ENCODE results near the gene SORBS1.
"Not testable (repeated sequence)": the region's sequence is repeated elsewhere in the genome, so short reads cannot be mapped to it uniquely, and the experiment has no call there.

SORBS1 gene

DNA sequence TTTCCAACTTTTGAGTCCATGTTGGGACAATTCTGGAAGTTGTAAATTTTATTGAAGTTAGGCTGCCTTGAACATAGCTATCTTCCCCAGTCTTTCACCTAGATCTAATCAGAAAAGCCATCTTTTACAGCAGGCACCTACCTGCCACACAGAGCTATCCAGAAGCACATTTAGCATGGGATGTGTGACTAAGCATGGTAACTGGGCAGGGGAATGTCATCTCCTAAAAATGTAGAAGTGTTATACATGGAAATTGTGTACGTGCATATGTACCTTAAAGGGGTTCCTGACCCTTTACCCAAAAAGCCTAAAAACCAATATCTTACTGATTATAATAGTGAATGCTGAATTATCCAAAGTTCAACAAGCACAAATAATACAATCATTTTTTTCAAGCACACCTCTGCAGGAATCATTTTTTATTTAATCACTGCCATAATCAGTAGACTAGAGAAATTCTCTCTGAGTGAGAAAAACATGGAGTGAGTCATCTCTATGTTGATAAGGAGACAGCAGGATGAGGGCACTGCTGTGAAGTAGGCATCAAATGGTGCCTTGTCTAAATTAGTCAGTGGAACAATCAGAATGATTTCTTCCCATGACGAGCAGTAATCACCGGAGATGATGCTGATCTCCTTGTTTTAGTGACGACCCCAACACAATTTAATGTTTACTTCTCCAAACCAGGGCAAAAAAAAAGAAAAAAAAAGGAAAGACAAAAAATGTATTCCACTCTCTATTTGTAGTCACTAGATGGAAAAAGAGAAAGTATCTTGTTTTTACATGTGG lies 75.9 kb downstream of the SORBS1 start:
- DNase-seq (ENCODE audit: low read depth, low spot score): no peak

DNA sequence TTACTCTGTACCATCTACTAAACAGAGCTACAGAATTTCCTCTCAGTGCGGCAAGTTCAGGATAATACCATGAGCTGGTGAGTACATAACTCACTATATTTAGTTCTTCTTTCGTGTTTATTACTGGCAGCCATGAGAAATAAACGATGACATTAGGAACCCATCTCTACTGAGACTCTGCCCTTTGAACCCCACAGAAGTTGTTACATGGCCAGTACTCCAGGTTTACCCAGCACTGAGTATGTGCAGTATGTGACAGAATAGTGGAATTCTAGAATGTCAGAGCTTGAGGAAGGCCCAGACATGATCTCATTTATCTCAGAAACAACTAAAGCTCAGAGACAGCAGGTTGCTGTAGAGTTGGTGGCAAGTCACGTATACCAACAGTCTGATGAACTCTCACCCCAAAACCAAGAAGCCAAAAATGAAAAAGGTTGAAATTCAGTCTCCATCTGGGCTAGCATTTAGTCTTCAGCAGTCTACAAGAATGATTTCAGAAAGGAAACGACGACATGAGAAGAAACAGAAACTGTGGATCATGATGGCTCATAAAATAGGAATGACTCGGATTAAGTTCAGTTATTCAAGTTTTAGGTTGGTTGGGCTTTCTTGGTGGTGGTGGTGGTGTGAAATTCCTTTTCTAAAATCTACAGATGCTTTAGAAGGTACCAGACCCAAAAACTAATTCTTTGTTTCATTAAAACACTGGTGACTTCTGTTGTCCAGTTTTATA lies 78.5 kb downstream of the SORBS1 start:
- no peak for DNase-seq (ENCODE audit: low read depth, low spot score)

DNA sequence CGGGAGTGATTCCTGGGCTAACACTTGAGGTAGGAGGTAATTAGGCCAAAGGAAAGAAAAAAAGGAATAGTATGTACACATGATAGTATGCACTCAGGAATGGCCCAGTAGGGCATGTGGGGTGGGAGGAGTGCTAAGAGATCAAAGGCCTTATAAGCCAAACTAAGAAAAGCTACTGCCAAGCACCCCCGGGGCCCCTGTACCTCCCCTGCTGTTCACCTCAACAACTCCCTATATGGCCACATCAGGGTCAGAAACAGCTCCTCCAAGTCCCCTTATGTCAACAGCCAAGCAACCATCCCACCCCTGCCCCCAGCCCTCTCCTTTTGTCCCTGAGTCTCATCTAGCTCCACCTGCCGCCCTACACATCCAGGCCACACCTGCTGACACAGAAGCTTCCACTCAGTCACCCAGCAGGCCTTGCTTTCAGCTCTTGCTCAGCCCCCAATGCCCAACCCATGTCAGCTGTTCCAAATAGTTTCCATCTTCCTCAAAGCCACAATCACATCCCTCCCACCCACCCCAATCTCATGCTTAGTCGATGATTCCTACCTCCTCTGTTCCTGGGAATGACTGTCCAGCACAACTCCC lies 80.2 kb downstream of the SORBS1 start:
- DNase-seq (ENCODE audit: low read depth, low spot score): peak; percentile 84

DNA sequence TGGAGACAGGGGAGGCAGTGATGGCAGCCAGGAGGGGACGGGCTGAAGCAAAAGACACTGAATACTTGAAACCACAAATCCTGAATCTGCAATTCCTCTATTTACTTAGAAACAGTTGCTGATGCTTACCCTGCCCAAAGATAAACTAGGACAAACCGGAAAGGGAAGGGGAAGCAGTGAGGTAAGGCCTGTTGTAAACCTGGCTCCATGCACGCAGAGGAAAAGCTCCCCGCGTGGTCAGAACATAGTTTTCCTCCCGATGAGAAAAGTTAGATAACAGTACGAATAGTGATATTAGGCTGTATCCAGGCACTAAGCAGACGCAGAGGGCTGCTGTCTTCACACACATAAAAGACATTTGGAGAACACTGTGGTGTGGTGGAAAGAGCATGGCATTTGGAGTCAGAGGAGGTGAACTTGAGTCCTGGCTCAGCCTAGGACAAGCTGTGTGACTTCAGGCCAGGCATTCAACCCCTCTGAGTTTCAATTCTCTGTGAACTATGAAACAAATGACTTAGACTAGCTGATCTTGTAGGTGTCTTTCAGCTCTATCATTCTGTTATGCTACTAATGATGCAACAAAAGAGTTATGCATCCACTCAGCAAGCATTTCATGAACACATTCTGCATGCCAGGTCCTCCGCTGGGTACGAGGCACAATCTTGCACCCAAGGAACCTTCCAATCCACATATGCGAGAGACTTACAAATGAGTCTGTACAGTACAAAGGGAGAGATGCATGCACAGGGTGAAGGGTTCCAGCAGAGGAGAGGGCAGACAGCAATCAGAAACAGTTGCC lies 80.9 kb downstream of the SORBS1 start:
- peak; percentile 47 for DNase-seq (ENCODE audit: low read depth, low spot score)

DNA sequence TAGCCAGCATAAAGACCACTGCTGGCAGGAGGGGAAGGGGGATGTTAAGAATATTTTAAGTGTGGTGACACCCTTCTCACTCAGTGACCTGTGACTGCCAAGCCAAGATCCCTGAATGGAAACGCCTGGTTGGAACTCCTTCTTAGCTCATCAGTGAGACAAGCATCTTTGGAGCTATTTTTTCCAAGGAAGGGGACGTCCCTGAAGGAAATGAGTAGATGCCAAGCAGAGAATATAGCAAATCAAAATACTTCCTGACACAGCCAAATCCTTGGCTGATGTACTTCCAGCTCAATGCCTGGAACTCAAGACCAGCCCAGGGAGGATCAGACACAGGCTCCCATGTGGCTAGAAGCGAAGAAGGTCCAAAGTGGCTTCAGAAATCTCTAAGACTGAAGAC lies 82.2 kb downstream of the SORBS1 start:
- no peak for DNase-seq (ENCODE audit: low read depth, low spot score)

DNA sequence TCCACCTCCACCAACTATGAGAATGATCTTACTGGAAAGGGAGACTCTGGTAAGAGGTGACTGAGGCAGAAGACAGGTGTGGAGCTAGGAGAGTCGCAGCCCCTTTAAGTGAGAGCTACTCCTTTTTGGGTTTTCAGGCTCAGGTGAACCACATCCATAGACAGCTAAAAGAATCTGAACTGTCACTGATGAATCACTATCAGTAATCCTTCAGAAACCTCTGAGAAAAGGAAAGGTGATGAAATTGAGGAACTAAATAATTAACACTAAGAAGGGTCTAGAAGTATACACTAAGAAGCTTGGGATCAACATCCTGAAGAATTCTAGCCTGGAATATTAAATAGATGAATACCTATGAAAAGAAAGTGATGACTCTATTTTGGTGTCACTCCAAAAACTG lies 83.0 kb downstream of the SORBS1 start:
- DNase-seq (ENCODE audit: low read depth, low spot score): no peak

DNA sequence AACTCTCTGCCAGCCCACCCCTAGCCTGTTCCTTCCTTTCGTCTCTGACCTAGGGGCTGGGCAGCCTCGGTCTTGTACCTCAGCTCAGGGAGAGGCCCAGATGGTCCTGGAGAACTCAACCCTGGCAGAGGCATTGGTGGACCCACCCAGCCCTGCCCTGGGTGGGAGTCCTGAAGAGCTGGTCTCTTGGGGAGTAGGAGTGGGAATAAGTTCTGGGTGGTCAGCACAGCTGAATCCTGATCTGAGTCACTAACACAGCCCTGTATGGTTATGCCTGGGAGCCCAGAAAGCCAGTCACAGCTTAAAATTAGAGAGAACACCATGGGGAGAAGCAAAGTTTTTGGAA lies 84.0 kb downstream of the SORBS1 start:
- no peak for DNase-seq (ENCODE audit: low read depth, low spot score)

DNA sequence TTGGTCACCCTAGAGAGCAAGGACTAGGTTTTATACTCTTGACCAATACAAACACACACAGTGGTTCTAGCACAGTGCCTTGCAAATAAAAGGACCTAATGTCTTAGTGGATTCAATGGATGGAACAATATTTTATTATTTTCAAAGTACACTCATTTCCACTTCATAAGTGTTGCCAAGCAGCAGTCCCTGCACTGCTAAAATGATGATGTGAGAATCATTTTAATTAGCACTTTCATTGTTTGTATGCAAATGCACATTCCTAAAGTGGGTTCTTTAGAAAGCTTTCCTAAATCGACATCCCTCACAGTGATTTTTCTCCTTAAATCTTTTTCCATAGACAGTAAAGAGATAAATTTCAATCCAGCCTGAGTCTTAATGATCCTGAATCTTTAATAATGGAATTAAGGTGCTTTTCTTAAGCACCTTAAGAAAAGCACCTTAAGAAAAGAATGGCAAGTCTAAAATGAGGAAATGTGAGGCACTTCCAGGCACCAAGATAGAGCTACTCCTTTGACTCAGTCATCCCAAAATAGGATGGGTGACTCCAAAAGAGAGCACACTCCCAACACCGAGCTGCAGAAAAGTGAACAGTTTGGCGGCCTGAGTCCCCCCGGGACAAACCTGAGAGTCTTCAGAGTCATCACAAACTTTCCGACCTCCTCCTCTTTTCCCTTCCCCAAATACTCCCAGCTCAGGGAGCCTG lies 84.5 kb downstream of the SORBS1 start:
- DNase-seq (ENCODE audit: low read depth, low spot score): no peak

DNA sequence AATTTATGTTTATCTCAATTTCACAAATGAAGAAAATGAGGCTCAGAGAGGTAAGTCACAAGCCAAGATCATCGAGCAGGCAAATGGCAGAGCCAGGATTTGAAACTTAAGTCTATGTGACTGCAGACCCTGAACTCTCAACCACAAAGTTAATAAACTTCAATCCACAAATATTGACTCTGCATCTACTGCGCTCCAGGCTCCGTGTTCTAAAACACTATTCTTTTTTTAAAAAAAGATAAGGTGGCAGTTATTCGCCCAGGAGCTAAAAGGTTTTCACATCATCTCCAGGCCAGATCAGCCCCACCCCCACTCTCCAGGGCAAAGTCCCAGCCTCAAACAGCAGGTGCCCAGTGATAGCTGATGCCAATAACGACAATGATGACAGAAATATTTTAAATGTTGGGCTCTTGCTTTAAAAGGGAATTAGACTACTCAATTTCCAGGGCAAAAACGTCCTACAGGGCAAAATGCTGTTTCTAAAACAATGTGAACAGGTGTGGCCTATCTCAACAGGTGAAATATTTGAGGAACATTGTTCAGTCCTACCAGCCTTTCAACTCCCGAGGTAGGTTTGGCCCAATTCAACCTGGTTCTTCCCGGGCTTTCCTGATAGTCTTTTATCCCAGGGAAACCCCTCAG lies 85.2 kb downstream of the SORBS1 start:
- no peak for DNase-seq (ENCODE audit: low read depth, low spot score)

DNA sequence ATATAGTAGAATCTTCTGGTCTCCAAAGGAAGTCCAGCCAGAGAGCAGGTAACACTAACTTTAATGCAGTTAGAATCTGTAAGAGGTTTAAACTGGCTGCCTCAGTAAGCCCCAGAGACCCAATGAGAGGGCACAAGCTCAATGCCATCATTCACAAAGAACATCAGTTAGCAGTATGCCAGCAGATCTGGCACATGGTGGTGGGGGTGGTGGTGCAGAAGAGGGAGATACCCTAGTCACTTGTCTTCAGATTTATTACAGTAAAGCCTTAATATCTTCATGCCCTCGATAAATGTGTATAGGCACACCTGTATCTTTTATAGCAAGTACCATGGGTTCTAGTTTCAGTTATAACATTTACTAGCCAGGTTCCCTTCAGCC lies 86.2 kb downstream of the SORBS1 start:
- no peak for DNase-seq (ENCODE audit: low read depth, low spot score)

DNA sequence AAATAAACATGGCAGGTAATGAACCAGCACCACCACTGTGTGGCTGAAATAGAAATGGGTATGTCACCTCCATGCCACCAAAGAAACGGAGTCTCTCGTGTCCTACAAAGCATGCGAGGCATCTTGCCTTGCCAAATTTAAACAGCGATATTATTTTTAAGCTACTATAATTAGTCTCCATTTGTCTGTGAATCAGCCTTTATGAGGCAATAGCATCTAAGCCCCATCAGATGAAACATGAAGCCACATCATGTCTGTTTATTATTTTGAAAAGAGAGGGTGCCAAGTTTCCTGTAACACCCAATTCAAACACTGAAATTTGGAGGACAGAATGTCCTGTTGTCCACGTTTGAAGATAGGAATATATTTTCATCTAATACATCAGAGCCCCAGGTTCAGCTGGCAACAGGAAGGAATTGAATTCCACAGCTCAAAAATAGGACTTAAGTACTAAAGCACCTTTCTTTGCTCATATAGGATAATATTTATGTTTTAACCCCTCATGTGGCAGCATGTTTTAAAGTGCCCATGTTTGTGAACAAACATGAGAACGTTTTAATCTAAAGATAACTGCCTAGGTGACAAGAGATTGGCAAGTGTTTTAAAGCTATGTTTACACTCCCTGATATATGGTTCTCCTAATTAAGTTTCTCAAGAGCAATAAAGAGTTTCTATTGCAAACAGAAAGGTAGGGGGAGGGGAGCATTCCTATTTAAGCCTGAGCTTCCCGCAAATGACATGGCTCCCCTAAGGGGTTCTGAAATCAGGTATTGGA lies 86.8 kb downstream of the SORBS1 start:
- DNase-seq (ENCODE audit: low read depth, low spot score): no peak

DNA sequence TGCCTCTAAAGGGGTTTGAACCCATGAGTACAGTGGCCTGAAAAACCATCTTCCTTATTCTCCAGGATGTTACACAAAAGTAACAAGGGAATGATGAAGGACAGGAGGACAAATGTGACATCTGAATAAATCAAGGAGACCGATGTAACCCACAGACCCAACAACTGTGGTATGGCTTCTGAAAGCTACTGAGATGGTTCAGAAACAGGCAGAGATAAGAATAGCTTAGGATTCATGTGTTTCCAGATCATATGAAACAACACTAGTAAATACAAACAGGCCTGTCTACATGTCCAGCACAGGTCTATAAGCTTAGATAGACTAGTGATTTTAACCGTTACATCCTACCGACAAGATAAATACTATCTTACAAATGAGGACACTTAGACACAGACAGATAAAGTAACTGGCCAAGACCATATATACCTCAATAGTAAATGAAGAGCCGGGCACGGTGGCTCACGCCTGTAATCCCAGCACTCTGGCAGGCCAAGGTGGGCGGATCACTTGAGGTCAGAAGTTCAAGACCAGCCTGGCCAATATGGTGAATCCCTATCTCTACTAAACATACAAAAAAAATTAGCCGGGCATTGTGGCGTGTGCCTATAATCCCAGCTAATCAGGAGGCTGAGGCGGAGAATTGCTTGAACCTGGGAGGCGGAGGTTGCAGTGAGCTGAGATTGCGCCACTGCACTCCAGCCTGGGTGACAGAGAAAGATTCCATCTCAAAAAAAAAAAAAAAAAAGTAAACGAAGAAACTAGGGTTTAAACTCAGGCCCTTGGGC lies 88.7 kb downstream of the SORBS1 start:
- no peak for DNase-seq (ENCODE audit: low read depth, low spot score)

DNA sequence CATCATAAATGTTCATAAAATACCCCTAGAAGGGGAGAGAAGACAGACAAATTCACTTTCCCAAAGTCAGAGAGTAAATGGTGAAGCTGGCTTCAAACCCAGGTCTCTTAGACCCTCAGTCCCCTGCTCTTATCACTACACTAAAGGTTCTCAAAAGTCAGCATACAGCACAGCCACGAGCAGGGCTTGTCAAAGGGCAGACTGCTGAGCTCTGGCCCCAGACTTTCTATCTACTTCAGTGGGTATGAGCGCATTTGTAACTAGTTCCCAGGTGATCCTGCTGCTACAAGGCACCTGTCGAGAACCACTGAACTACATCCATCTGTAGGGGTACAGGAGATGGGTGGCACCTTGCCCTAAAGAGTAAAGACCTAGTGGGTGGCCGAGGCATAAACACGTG lies 91.5 kb downstream of the SORBS1 start:
- DNase-seq (ENCODE audit: low read depth, low spot score): no peak

DNA sequence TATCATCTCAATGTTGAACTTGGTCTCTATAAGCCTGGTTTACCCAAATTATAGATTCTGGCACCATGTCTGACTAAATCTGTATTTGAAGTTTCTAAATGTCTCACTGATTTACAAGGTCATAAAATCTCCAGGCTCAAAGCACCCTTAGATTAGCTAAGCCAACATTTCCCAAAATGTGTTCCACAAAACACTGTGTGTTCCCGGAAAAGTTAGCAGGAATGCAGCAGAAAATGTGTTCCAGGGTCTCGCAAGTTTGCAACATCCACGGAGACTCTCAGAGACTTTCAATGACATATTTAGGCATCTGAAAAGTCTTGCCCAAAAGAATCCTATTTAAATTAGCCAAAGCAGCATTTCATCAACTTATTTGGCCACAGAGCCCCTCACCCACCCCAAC lies 91.9 kb downstream of the SORBS1 start:
- no peak for DNase-seq (ENCODE audit: low read depth, low spot score)

DNA sequence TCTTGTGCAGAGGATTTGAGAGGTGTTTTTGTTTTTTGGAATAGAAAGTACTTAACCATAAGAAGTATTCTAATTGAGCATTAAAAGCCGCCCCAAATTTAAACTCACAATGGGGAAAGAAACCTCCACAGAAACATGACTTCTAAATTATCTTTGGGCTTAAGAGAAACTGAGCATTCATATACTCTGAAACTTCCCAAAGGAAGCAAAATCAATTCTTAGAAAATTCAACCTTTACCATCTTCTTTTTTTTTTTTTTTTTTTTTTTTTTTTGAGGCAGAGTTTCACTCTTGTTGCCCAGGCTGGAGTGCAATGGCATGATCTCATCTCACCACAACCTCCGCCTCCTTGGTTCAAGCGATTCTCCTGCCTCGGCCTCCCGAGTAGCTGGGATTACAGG lies 93.5 kb downstream of the SORBS1 start:
- DNase-seq (ENCODE audit: low read depth, low spot score): not testable (repeated sequence)

DNA sequence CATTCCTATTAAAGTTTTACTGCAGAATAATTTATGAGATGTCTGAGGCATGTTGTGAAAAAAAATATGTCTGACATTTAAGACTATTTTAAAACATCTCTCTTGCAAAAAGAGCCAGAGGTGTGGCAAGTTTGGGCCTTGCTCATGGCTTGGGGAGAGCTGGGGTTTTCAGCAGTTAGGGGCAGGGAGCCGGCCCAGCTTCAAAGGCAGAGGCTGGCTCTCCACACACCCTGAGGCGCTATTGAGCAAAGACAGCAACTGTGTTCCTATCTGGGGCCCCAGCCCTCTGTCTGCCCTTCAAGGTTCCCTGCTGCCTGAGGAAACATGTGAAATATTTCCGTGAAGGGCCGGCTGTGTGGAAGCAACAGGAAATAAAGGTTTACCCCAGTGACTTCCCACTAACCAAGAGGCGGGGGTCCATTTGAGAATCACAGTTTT lies 94.0 kb downstream of the SORBS1 start:
- DNase-seq (ENCODE audit: low read depth, low spot score): peak; percentile 94

DNA sequence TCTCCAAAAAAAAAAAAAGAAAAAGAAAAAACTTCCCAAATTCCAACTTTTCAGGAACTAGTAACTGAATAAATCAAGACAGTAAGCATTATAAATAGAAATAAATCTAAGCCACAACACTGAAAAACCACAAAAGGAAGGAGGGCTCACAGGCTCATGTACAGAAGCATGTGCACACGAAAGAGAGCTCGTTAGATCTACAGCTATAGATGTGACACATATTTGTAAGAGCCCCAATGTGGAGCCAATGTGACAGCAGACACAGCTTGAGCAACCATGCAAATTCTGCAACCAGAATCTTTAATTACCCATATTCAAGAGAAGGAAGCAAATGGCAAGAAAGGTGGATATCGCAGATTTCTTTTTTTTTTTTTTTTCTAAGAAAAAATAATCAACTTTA lies 94.7 kb downstream of the SORBS1 start:
- DNase-seq (ENCODE audit: low read depth, low spot score): no peak

DNA sequence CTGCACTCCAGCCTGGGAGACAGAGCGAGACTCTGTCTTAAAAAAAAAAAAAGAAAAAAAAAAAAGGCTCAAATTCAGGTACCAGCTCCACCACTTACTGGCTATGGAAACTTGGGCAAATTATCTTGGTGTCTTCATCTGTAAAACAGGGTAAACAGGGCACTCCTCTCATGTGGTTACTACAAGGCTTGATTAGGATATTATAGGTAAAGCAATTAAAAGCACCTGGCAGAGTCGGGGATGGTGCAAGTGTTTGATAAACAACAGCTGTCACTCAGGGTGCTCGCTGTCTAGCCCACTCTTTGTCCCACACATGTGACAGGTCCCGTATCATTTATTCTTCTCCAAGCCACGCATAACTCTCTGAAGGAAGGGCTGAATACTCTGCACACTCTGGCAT lies 96.9 kb downstream of the SORBS1 start:
- no peak for DNase-seq (ENCODE audit: low read depth, low spot score)
